Lower lobe of right lung (tissue), 2 donors: ENCODE results near the gene MYEOV. TPM values are rescaled to one million over a fixed set of nuclear protein-coding genes. Genes with fewer than 3 reads are reported as not detected.

Experiments used
- ATAC-seq, 2 donors: fragments of 200-7000 bp; cut with Tn5 transposase; one replicate each; pipeline ENCODE4 v1.9.1; 2020 to 2022; ENCODE audit warnings: mild to moderate bottlenecking in 2 of 2, moderate library complexity in 2 of 2
- DNase-seq: peaks from one replicate; pipeline ENCODE4 v3.0.0-alpha.2; 2020
- H3K27ac ChIP-seq: fragments of 200-600 bp; one replicate; pipeline ENCODE4 v1.8.0; 2022
- H3K27me3 ChIP-seq: fragments of 200-600 bp; one replicate; pipeline ENCODE4 v1.8.0; 2022; ENCODE audit warnings: low read depth
- H3K36me3 ChIP-seq: fragments of 200-600 bp; one replicate; pipeline ENCODE4 v1.8.0; 2022; ENCODE audit warnings: mild to moderate bottlenecking
- H3K4me1 ChIP-seq: fragments of 200-600 bp; one replicate; pipeline ENCODE4 v1.8.0; 2022
- H3K4me3 ChIP-seq: fragments of 200-600 bp; one replicate; pipeline ENCODE4 v1.8.0; 2022; ENCODE audit warnings: mild to moderate bottlenecking
- H3K9me3 ChIP-seq: fragments of 200-600 bp; one replicate; pipeline ENCODE4 v1.8.0; 2022
- intact Hi-C: fragments of 100-400 bp; cut with DNase I; formaldehyde crosslinking; loops from one replicate; pipeline ENCODE4 v1.11.0; 2022
- total RNA-seq: library from RNA; stranded (reverse); fragmentation: NEBNext Ultra II Directional; extraction: Animal tissue kit (Norgen Biotek cat#: 25700); gene quantifications from one replicate; pipeline ENCODE4 v1.2.1, GENCODE V29; 2021
- TF ChIP-seq, protein P1 (sequence below): fragments of 200-600 bp; IDR thresholded peaks from one replicate; pipeline ENCODE4 v1.8.0; 2022; ENCODE audit warnings: antibody characterized with exemption, mild to moderate bottlenecking
- donor health status: DM: no; HTN: yes; CAD: no; lungs with severe emphysema.

MYEOV gene
- total RNA-seq, 1 donor from 2014 or later = 1.2 TPM

DNA sequence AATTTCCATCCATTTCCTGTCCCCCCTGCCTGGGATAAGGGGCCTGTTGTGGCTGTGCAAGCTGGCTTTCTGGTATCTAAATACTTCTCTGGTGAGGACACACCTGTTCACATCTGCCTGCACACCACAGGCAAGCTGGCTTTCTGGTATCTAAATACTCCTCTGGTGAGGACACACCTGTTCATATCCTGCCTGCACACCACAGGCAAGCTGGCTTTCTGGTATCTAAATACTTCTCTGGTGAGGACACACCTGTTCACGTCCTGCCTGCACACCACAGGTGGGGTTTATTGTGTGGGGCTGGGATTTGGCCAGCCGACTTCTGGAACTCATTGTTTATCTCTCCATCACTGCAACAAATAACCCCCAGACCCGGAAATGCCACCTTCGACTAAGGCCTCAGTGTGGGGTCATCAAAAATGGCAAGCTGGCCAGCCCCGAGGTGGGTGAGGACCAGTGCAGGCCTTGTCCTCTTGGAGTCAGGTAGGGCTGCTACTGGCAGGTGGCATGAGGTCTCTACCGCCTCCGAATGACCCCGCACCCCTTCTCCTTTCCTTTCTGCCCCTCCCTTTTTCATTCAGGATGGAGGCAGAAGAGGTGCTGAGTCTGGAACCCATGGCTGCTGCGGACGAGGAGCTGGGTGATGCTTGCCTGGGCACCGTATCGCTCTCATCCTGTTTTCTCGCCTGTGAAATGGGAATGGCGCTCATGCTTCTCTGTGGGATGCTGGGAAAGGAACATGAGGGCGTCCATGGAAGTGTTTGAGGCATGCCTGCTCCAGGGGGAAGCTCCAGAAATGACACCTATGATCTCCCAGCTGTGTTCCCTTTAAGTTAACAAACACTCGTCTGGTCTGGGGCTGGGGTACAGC, 43.5 kb upstream of the MYEOV start:
- intact Hi-C loops = no loop called here
- H3K9me3 ChIP-seq = peaks cover 10% of the 10 kb centered on the region
- no peaks in the 10 kb centered on the region for H3K36me3 ChIP-seq
- no peaks in the 10 kb centered on the region for H3K27me3 ChIP-seq
- ATAC-seq = peak; percentile 25 to 39
- peak overlapping the region; percentile 58 for H3K27ac ChIP-seq
- TF ChIP-seq, protein P1, sequence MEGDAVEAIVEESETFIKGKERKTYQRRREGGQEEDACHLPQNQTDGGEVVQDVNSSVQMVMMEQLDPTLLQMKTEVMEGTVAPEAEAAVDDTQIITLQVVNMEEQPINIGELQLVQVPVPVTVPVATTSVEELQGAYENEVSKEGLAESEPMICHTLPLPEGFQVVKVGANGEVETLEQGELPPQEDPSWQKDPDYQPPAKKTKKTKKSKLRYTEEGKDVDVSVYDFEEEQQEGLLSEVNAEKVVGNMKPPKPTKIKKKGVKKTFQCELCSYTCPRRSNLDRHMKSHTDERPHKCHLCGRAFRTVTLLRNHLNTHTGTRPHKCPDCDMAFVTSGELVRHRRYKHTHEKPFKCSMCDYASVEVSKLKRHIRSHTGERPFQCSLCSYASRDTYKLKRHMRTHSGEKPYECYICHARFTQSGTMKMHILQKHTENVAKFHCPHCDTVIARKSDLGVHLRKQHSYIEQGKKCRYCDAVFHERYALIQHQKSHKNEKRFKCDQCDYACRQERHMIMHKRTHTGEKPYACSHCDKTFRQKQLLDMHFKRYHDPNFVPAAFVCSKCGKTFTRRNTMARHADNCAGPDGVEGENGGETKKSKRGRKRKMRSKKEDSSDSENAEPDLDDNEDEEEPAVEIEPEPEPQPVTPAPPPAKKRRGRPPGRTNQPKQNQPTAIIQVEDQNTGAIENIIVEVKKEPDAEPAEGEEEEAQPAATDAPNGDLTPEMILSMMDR = no peak
- no peak for DNase-seq
- H3K4me1 ChIP-seq = peaks cover 6% of the 10 kb centered on the region
- no peak overlapping the region for H3K4me3 ChIP-seq

DNA sequence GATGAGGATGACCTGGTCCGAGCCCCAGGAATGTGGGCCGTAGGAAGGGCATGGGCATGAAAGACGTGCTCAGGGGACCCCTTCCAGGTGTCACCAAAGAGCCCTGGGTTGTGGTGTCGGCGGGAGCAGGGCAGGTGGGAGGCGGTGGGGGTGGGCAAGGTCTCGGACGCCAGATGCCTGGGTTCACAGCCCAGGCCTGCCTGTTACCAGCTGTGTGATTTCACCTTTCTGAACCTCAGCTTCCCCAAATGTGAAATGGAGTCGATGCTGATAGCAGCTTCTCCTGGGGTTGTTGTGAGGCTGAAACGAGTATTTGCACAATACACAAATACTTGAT, 42.9 kb upstream of the MYEOV start:
- H3K27ac ChIP-seq = no peak overlapping the region
- no peaks in the 10 kb centered on the region for H3K36me3 ChIP-seq
- DNase-seq = no peak
- intact Hi-C loops = no loop called here
- TF ChIP-seq, protein P1 = no peak
- H3K4me3 ChIP-seq = no peak overlapping the region
- H3K4me1 ChIP-seq = peaks cover 6% of the 10 kb centered on the region
- no peaks in the 10 kb centered on the region for H3K27me3 ChIP-seq
- H3K9me3 ChIP-seq = peaks cover 10% of the 10 kb centered on the region
- no peak for ATAC-seq

DNA sequence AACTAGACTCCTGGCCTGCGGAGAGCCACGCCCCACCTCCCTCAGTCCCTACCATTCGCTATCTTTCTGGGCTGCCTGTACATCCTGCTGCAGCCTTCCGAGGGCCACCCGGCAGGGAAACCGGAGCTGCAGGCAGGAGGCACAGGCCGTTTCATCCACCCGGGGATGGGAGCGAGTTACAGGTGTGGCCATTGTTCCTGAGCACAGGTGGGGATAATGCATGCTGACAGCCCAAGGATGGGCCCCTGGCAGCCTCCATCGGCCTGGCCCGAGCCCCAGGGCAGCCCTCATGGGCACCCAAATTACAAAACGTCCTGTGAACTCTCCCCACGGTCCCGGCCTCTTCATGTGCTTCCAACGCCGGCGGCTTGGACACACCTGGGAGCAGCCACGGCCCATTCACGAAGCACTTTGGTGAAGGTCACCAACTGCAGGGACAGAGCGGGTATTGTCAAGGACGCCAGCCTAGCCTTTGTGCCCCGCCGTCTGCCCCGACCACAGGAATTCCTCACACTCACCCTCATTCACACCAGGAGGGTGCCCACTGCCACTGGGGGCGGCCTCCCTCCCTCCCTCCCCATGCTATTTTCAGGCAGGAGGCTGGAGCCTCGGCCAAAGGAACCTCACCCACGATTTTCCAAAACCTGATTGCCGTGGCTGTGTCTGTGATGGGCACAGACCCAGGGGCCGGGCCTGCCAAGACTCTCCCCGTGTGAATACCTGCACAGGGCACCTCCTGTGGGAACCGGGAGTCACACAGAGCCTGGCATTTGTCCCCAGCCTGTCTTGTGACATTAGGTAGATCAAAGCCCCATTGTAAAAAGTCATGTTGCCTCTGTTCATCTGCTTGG, 42.1 kb upstream of the MYEOV start:
- DNase-seq = no peak
- intact Hi-C loops = no loop called here
- TF ChIP-seq, protein P1 = no peak
- Histone ChIP-seq H3K27ac (no peak overlapping the region), H3K4me3 (no peak overlapping the region), H3K36me3 (no peaks in the 10 kb centered on the region), H3K4me1 (peaks cover 6% of the 10 kb centered on the region), H3K9me3 (peaks cover 10% of the 10 kb centered on the region), H3K27me3 (peaks cover 3% of the 10 kb centered on the region)
- peak; percentile 23 to 27 for ATAC-seq

DNA sequence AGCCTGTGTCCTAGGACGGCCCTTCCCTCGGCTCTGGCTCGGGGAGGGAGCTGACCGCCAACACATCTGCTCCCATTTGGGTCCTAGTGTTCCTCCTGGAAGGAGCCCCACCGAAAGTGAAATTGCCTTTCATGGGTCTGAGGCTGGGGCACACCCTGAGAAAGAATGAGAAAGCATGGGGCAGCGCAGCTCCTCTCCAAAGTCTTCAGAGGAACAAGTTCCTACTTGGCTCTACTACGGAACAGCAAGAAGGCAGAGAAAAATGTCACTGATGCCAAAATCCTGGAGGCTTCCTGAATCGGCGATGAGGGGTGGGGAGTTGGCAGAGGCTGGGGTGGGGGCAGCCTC, 41.5 kb upstream of the MYEOV start:
- Histone ChIP-seq H3K27me3 (peaks cover 3% of the 10 kb centered on the region), H3K4me1 (peaks cover 6% of the 10 kb centered on the region), H3K36me3 (no peaks in the 10 kb centered on the region), H3K27ac (no peak overlapping the region), H3K4me3 (no peak overlapping the region), H3K9me3 (peaks cover 10% of the 10 kb centered on the region)
- DNase-seq (no peak), ATAC-seq (peak in 1 of 2 donors; percentile 4)
- intact Hi-C loops = no loop called here
- TF ChIP-seq, protein P1 = no peak

DNA sequence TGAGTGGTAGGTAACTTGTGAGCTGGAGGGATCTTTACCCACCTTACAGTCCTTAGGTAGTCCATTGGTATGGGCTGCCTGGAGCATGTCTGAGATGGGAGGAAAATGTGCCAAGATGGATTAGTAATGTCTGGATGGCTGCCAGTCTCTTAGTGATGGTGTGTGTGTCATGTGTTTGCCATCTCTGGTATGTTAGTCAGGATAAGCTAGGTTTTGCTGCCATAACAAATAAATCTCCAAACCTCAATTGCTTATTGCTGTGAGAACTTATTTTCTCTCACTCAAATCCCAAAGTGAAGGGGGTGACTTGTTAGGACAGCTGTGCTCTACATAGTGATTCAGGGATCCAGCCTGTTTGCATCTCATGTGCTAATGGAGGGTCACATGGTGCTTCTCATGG, 40.9 kb upstream of the MYEOV start:
- H3K27ac ChIP-seq = no peak overlapping the region
- peaks cover 10% of the 10 kb centered on the region for H3K9me3 ChIP-seq
- ATAC-seq (no peak), DNase-seq (no peak)
- H3K4me3 ChIP-seq = no peak overlapping the region
- no peaks in the 10 kb centered on the region for H3K36me3 ChIP-seq
- TF ChIP-seq, protein P1 = no peak
- intact Hi-C loops = no loop called here
- H3K4me1 ChIP-seq = peaks cover 6% of the 10 kb centered on the region
- H3K27me3 ChIP-seq = peaks cover 3% of the 10 kb centered on the region
